Measurements from ENCODE around the gene AIG1.

- TF ChIP-seq POLR2AphosphoS5 (IDR thresholded peaks at IDR 0.05) (no peak), CTCF (IDR thresholded peaks at IDR 0.05) (no peak), POLR2A (IDR thresholded peaks at IDR 0.05) (no peak)
Observed at GRCh38 chr6:143376375-143376774, 315.7 kb downstream of the AIG1 start.
